RKO (cell line): ENCODE measurements around the gene TLR1.
A peak's percentile ranks its signal among the peaks of the same experiment; 100 is the strongest.
"Not testable (repeated sequence)": the region's sequence is repeated elsewhere in the genome, so short reads cannot be mapped to it uniquely, and the experiment has no call there.

Experiments
- DNase-seq: peaks from one replicate; pipeline ENCODE4 v3.0.0-alpha.2; 2016; ENCODE audit warnings: low spot score

The TLR1 gene

GRCh38 chr4:38806251-38806650 lies 1.7 kb upstream of the TLR1 start:
- DNase-seq = not testable (repeated sequence)

- no peak for DNase-seq
These were observed 1.0 kb upstream of the TLR1 start for GRCh38 chr4:38805530-38806145.

- no peak for DNase-seq
These were observed 548 bp downstream of the TLR1 start for GRCh38 chr4:38803833-38804653.

- peak; percentile 8 for DNase-seq
These were observed 1.8 kb downstream of the TLR1 start for GRCh38 chr4:38802561-38803355.

GRCh38 chr4:38800961-38801450 lies 3.6 kb downstream of the TLR1 start:
- DNase-seq = no peak

GRCh38 chr4:38800366-38800765 lies 4.2 kb downstream of the TLR1 start:
- no peak for DNase-seq

GRCh38 chr4:38795087-38795486 lies 9.5 kb downstream of the TLR1 start:
- DNase-seq = no peak

- no peak for DNase-seq
These were observed 10.5 kb downstream of the TLR1 start for GRCh38 chr4:38794051-38794450.

- DNase-seq = no peak
These were observed 13.6 kb downstream of the TLR1 start for GRCh38 chr4:38791010-38791409.

- peak; percentile 31 for DNase-seq
These were observed 16.3 kb downstream of the TLR1 start for GRCh38 chr4:38788317-38788716.

GRCh38 chr4:38787693-38788092 lies 16.9 kb downstream of the TLR1 start:
- DNase-seq = no peak

- no peak for DNase-seq
These were observed 18.6 kb downstream of the TLR1 start for GRCh38 chr4:38785901-38786402.

- no peak for DNase-seq
These were observed 19.4 kb downstream of the TLR1 start for GRCh38 chr4:38785041-38785790.

- no peak for DNase-seq
These were observed 20.4 kb downstream of the TLR1 start for GRCh38 chr4:38784141-38784540.

- DNase-seq = no peak
These were observed 21.5 kb downstream of the TLR1 start for GRCh38 chr4:38783109-38783460.

GRCh38 chr4:38782452-38783108 lies 22.0 kb downstream of the TLR1 start, which contains the start of gene TLR10:
TSS of gene TLR10 (minus strand) at chr4:38782990. CDS start at chr4:38775590, 7,400 bp downstream.
- DNase-seq = peak; percentile 61

- DNase-seq = no peak
These were observed 22.7 kb downstream of the TLR1 start for GRCh38 chr4:38781854-38782261.

- DNase-seq = no peak
These were observed 23.6 kb downstream of the TLR1 start for GRCh38 chr4:38780833-38781484.

GRCh38 chr4:38779790-38780189 lies 24.8 kb downstream of the TLR1 start:
- no peak for DNase-seq

- DNase-seq = not testable (repeated sequence)
These were observed 26.7 kb downstream of the TLR1 start for GRCh38 chr4:38777925-38778324.

- DNase-seq = no peak
These were observed 29.3 kb downstream of the TLR1 start for GRCh38 chr4:38775326-38775725.
